B cell (primary cell): ENCODE results near the gene TMEM53. TPM values are rescaled to one million over a fixed set of nuclear protein-coding genes. Genes with fewer than 3 reads are reported as not detected.

Experiments
- ATAC-seq: fragments of 200-7000 bp; cut with Tn5 transposase; one replicate; pipeline ENCODE4 v1.10.0; 2021; ENCODE audit warnings: low read depth, mild to moderate bottlenecking, moderate number of reproducible peaks, moderate library complexity
- CTCF ChIA-PET: fragments of 350-600 bp; sonication (Branson Sonifier 250); formaldehyde crosslinking; loops from one replicate; lab custom pipeline; 2021; ENCODE audit warnings: antibody characterized with exemption, inconsistent platforms; lab: Charles Lee
- POLR2A ChIA-PET: fragments of 350-600 bp; sonication (Branson Sonifier 250); formaldehyde crosslinking; loops from one replicate; lab custom pipeline; 2021; ENCODE audit warnings: antibody characterized with exemption; lab: Charles Lee
- DNase-seq: peaks from one replicate; pipeline ENCODE4 v3.0.0; 2013
- H2AFZ ChIP-seq: 2 replicates; pipeline ENCODE4 v1.6.1; 2012; ENCODE audit warnings: mild to moderate bottlenecking, low read depth, low read length; ENCODE audit not compliant: insufficient read depth, poor library complexity, severe bottlenecking
- H3K27ac ChIP-seq, 2 donors: 1 replicate in 1 of 2; 2 replicates in 1 of 2; pipeline ENCODE4 v1.5.1; 2012 to 2013; ENCODE audit warnings: low read length in 2 of 2, mild to moderate bottlenecking in 2 of 2, moderate library complexity in 1 of 2
- H3K27me3 ChIP-seq, 4 experiments: fragments of 200-600 bp in 1 of 4; sonication (generic) in 1 of 4; replicated peaks in 1 of 4; 1 replicate in 2 of 4; 2 replicates in 2 of 4; pipeline versions ENCODE4 v1.6.1 to v1.7.0; 2013 to 2016; ENCODE audit warnings: low read length in 3 of 4, mild to moderate bottlenecking in 2 of 4, mixed read lengths in 1 of 4, moderate library complexity in 1 of 4; ENCODE audit not compliant: insufficient read depth in 4 of 4, control insufficient read depth in 3 of 4; ENCODE audit errors: control extremely low read depth in 1 of 4
- H3K36me3 ChIP-seq, 2 experiments: replicated peaks in 1 of 2; 1 replicate in 1 of 2; 2 replicates in 1 of 2; pipeline versions ENCODE4 v1.6.1 to v1.7.1; 2013; ENCODE audit warnings: low read length in 1 of 2; ENCODE audit not compliant: insufficient read depth in 2 of 2, control insufficient read depth in 1 of 2; ENCODE audit errors: control extremely low read depth in 1 of 2, extremely low read depth in 1 of 2
- H3K4me1 ChIP-seq, 2 donors: fragments of 200-600 bp in 1 of 2; sonication (generic) in 1 of 2; 1 replicate in 1 of 2; 2 replicates in 1 of 2; pipeline versions ENCODE4 v1.5.1 to v1.6.1; 2013 to 2017; ENCODE audit warnings: low read length in 2 of 2; ENCODE audit not compliant: control insufficient read depth in 2 of 2, insufficient read depth in 2 of 2
- H3K4me2 ChIP-seq: replicated peaks from 2 replicates; pipeline ENCODE3; 2012; ENCODE audit warnings: mild to moderate bottlenecking, low read depth, low read length; ENCODE audit not compliant: poor library complexity, severe bottlenecking
- H3K4me3 ChIP-seq, 5 experiments: fragments of 200-600 bp in 1 of 5; sonication (generic) in 1 of 5; 1 replicate in 3 of 5; 2 replicates in 2 of 5; pipeline versions ENCODE4 v1.5.1 to v1.7.0; 2011 to 2016; ENCODE audit warnings: low read length in 4 of 5, mild to moderate bottlenecking in 4 of 5, low read depth in 2 of 5, control low read depth in 1 of 5, moderate library complexity in 1 of 5; ENCODE audit not compliant: insufficient read depth in 1 of 5; ENCODE audit errors: control extremely low read depth in 1 of 5, extremely low read depth in 1 of 5
- H3K79me2 ChIP-seq: fragments of 200-600 bp; sonication (generic); one replicate; pipeline ENCODE4 v1.6.0; 2016; ENCODE audit warnings: low read length; ENCODE audit not compliant: control insufficient read depth, insufficient read depth
- H3K9ac ChIP-seq: fragments of 200-600 bp; sonication (generic); 2 replicates; pipeline ENCODE4 v1.6.1; 2017; ENCODE audit warnings: mild to moderate bottlenecking, low read length, moderate library complexity
- H3K9me3 ChIP-seq, 3 donors: one replicate each; pipeline versions ENCODE4 v1.6.1 to v1.7.1; 2013; ENCODE audit warnings: low read length in 2 of 3; ENCODE audit not compliant: control insufficient read depth in 2 of 3, insufficient read depth in 1 of 3; ENCODE audit errors: control extremely low read depth in 1 of 3
- H4K20me1 ChIP-seq: 2 replicates; pipeline ENCODE4 v1.6.0; 2012; ENCODE audit warnings: mild to moderate bottlenecking, low read length; ENCODE audit not compliant: insufficient read depth, control insufficient read depth, poor library complexity, severe bottlenecking
- H3K27ac Mint-ChIP-seq: one replicate; pipeline ENCODE4 v1.8.0; 2021; ENCODE audit warnings: mixed read lengths
- H3K27me3 Mint-ChIP-seq: one replicate; pipeline ENCODE4 v1.8.0; 2021; ENCODE audit warnings: mixed read lengths
- H3K4me1 Mint-ChIP-seq: one replicate; pipeline ENCODE4 v1.8.0; 2021; ENCODE audit warnings: mixed read lengths
- H3K4me3 Mint-ChIP-seq: one replicate; pipeline ENCODE4 v1.8.0; 2021; ENCODE audit warnings: mixed read lengths
- H3K9me3 Mint-ChIP-seq: one replicate; pipeline ENCODE4 v1.8.0; 2022; ENCODE audit warnings: mixed read lengths; ENCODE audit not compliant: insufficient read depth
- CTCF ChIP-seq: fragments of 200-600 bp; IDR thresholded peaks from one replicate; pipeline ENCODE4 v1.8.0; 2022; ENCODE audit warnings: antibody characterized with exemption, mild to moderate bottlenecking
- EZH2 ChIP-seq: IDR thresholded peaks from 2 replicates; pipeline ENCODE4 v1.6.1; 2012; ENCODE audit warnings: borderline replicate concordance, low read depth, mild to moderate bottlenecking, moderate library complexity, low read length; ENCODE audit not compliant: insufficient read depth, poor library complexity, severe bottlenecking
- WGBS: methylation state at CpG from one replicate; pipeline ENCODE4 v1.1.5; 2013; ENCODE audit warnings: missing lambda C conversion rate; ENCODE audit not compliant: insufficient coverage; 5-methylcytosine and 5-hydroxymethylcytosine counted together
- intact Hi-C: fragments of 100-400 bp; cut with micrococcal nuclease; formaldehyde crosslinking; loops from one replicate; pipeline ENCODE4 v1.10.0; 2022
- polyA plus RNA-seq: library from polyadenylated mRNA; depleted of rRNA; stranded (reverse); fragments of >200 nt; gene quantifications from 2 replicates; pipeline ENCODE4 v1.2.3, GENCODE V29; 2012
- total RNA-seq, 2 donors: library from RNA; stranded (reverse); fragments of 120-200 nt in 1 of 2; gene quantifications; 1 replicate in 1 of 2; 2 replicates in 1 of 2; pipeline versions ENCODE4 v1.2.3 to v1.2.4, GENCODE V29; 2013 to 2022

TMEM53 gene
- total and polyA plus RNA-seq, 2 donors (not counting 1 experiment from before 2014, with no cell fraction given) = 6.5 to 6.8 TPM

DNA sequence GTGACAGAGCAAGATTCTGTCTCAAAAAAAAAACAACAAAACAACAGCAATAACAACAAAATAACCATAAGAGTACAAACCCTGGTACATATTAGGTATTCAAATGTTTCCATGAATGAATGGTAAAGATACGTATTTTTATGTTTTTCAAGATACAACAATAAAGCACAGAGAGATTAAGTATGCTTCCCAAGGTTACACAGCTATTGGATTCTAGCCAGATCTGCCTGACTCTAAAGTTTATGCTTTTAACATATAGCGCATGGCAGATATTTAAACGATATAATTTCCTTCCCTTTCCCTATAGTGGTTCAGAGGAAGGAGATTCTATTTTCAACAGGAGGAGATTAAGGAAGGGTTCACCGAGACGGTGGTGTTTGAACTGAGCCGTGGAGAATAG lies 31.2 kb upstream of the TMEM53 start:
- Histone ChIP-seq H3K27me3 (no peaks in the 10 kb centered on the region), H3K4me1 (peaks cover 9 to 13% of the 10 kb centered on the region in 2 donors), H2AFZ (no peak overlapping the region), H4K20me1 (no peaks in the 10 kb centered on the region), H3K9ac (no peak overlapping the region), H3K4me3 (no peak overlapping the region), H3K9me3 (no peaks in the 10 kb centered on the region), H3K79me2 (peaks cover 9% of the 10 kb centered on the region), H3K4me2 (no peak overlapping the region), H3K27ac (no peak overlapping the region), H3K36me3 (no peaks in the 10 kb centered on the region)
- no peak for ATAC-seq
- ChIA-PET CTCF (no interaction called here), POLR2A (no interaction called here)
- TF ChIP-seq EZH2 = no peak
- no peak for TF ChIP-seq CTCF
- intact Hi-C loops = no loop called here
- Mint-ChIP-seq H3K9me3 (no peaks in the 10 kb centered on the region), H3K27ac (no peak overlapping the region), H3K4me3 (no peak overlapping the region), H3K4me1 (peaks cover 15% of the 10 kb centered on the region), H3K27me3 (no peaks in the 10 kb centered on the region)
- whole genome bisulfite sequencing = 93% methylated on average over 3 of the region's 6 CpGs
- DNase-seq = no peak

DNA sequence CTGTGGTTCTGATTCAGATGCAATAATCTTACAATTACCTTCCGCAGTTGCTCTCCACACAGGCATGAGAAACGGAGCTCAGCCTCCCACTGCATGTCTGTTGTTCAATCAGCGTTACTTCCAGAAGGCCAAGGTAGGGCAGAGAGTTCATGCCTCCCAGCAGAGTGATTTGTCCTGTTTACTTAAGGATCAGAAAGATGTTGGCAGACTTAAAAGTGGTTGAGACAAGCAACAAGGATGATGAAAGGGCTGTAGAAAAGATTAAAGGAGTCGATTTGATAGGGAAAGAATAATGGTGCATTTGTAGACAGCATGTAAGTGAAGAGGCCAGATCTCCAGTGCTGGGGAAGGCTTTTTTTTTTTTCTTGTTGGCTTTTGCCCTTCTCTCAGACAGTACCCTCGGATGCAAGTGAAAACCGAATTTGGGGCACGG lies 26.9 kb upstream of the TMEM53 start:
- H2AFZ ChIP-seq = no peak overlapping the region
- Mint-ChIP-seq H3K4me3 (no peak overlapping the region), H3K27me3 (no peaks in the 10 kb centered on the region), H3K27ac (no peak overlapping the region), H3K4me1 (peaks cover 22% of the 10 kb centered on the region), H3K9me3 (no peaks in the 10 kb centered on the region)
- no peak overlapping the region for H3K4me2 ChIP-seq
- H3K36me3 ChIP-seq = no peaks in the 10 kb centered on the region
- 95% methylated on average over 7 of the region's 7 CpGs for WGBS
- intact Hi-C loops = no loop called here
- H4K20me1 ChIP-seq = no peaks in the 10 kb centered on the region
- DNase-seq (no peak), ATAC-seq (no peak)
- H3K9ac ChIP-seq = no peak overlapping the region
- H3K4me1 ChIP-seq = peaks cover 27% of the 10 kb centered on the region in 2 donors
- no peak for TF ChIP-seq CTCF
- no peak for TF ChIP-seq EZH2
- no peaks in the 10 kb centered on the region for H3K27me3 ChIP-seq
- ChIA-PET POLR2A (interaction anchor here (0.5 to 0.7 kb wide), 3 partner anchors 20 to 265 kb away, joined by 3 to 4 read pairs (median 4); partner anchors contain the start of gene TMEM53), CTCF (interaction anchor here (0.7 kb wide), 1 partner anchor 28 kb away, joined by 3 read pairs; no protein-coding TSS in a partner anchor)
- H3K79me2 ChIP-seq = no peaks in the 10 kb centered on the region
- no peaks in the 10 kb centered on the region for H3K9me3 ChIP-seq
- no peak overlapping the region for H3K27ac ChIP-seq
- H3K4me3 ChIP-seq = no peak overlapping the region
